HL-60 (cell line): Measurements from ENCODE around the gene KANTR.

Experiments
- DNase-seq, 2 experiments: peaks; one replicate each; pipeline ENCODE4 v3.0.0-alpha.2; 2010 to 2020; ENCODE audit warnings: low read depth in 1 of 2, low spot score in 1 of 2
- H3K27ac ChIP-seq: fragments of 250-450 bp; sonication (Bioruptor Pico); replicated peaks from 2 replicates; pipeline ENCODE4 v1.5.1; 2020; ENCODE audit warnings: mild to moderate bottlenecking, moderate library complexity
- H3K27me3 ChIP-seq: fragments of 250-450 bp; sonication (Bioruptor Pico); 2 replicates; pipeline ENCODE4 v1.5.1; 2021; ENCODE audit warnings: mild to moderate bottlenecking, moderate library complexity; ENCODE audit not compliant: insufficient read depth, poor library complexity, severe bottlenecking
- H3K4me3 ChIP-seq: replicated peaks from 2 replicates; pipeline ENCODE4 v1.5.1; 2011; ENCODE audit warnings: mild to moderate bottlenecking, control low read depth, low read length; ENCODE audit not compliant: insufficient read depth
- GABPA ChIP-seq: IDR thresholded peaks from 2 replicates; pipeline ENCODE4 v1.6.1; 2012; ENCODE audit warnings: low read depth
- POLR2AphosphoS5 ChIP-seq: IDR thresholded peaks from 2 replicates; pipeline ENCODE4 v1.6.1; 2012; ENCODE audit warnings: low read depth
- SPI1 ChIP-seq: IDR thresholded peaks from 2 replicates; pipeline ENCODE4 v1.6.1; 2012; ENCODE audit warnings: low read depth, mild to moderate bottlenecking, borderline replicate concordance
- TF ChIP-seq, protein P1 (sequence below): IDR thresholded peaks from 2 replicates; pipeline ENCODE4 v1.6.1; 2012; ENCODE audit warnings: low read depth; ENCODE audit not compliant: insufficient replicate concordance
- TF ChIP-seq, protein P2 (sequence below): IDR thresholded peaks from one replicate; pipeline ENCODE4 v1.5.1; 2011; ENCODE audit warnings: low read length, control low read depth, inconsistent platforms; ENCODE audit not compliant: insufficient read depth

KANTR gene

DNA sequence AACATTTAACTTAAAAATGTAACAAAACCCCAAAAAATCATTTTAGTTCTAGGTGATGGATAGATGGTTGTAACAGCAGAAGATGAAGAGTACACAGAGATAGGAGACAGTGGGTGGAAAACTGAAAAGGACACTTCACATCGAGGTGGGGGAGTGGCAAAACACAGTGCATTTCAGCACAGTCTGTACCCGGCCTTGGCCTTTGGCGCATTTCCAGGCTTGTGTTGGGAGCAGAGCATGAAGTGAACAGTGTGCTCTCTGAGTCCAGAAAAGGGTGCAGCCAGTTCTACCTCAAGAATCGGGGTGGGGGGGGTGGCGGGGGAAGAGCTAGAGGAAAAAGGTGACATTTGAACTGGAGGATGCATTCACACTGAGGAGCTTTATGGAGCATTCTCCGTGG lies 7.5 kb upstream of the KANTR start:
- no peak for DNase-seq
- H3K27me3 ChIP-seq, result no peaks in the 10 kb centered on the region
- H3K4me3 ChIP-seq, result no peak overlapping the region
- no peak overlapping the region for H3K27ac ChIP-seq
- TF ChIP-seq GABPA (no peak), POLR2AphosphoS5 (no peak), SPI1 (no peak)
- TF ChIP-seq, protein P1, sequence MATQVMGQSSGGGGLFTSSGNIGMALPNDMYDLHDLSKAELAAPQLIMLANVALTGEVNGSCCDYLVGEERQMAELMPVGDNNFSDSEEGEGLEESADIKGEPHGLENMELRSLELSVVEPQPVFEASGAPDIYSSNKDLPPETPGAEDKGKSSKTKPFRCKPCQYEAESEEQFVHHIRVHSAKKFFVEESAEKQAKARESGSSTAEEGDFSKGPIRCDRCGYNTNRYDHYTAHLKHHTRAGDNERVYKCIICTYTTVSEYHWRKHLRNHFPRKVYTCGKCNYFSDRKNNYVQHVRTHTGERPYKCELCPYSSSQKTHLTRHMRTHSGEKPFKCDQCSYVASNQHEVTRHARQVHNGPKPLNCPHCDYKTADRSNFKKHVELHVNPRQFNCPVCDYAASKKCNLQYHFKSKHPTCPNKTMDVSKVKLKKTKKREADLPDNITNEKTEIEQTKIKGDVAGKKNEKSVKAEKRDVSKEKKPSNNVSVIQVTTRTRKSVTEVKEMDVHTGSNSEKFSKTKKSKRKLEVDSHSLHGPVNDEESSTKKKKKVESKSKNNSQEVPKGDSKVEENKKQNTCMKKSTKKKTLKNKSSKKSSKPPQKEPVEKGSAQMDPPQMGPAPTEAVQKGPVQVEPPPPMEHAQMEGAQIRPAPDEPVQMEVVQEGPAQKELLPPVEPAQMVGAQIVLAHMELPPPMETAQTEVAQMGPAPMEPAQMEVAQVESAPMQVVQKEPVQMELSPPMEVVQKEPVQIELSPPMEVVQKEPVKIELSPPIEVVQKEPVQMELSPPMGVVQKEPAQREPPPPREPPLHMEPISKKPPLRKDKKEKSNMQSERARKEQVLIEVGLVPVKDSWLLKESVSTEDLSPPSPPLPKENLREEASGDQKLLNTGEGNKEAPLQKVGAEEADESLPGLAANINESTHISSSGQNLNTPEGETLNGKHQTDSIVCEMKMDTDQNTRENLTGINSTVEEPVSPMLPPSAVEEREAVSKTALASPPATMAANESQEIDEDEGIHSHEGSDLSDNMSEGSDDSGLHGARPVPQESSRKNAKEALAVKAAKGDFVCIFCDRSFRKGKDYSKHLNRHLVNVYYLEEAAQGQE, result no peak
- TF ChIP-seq, protein P2, sequence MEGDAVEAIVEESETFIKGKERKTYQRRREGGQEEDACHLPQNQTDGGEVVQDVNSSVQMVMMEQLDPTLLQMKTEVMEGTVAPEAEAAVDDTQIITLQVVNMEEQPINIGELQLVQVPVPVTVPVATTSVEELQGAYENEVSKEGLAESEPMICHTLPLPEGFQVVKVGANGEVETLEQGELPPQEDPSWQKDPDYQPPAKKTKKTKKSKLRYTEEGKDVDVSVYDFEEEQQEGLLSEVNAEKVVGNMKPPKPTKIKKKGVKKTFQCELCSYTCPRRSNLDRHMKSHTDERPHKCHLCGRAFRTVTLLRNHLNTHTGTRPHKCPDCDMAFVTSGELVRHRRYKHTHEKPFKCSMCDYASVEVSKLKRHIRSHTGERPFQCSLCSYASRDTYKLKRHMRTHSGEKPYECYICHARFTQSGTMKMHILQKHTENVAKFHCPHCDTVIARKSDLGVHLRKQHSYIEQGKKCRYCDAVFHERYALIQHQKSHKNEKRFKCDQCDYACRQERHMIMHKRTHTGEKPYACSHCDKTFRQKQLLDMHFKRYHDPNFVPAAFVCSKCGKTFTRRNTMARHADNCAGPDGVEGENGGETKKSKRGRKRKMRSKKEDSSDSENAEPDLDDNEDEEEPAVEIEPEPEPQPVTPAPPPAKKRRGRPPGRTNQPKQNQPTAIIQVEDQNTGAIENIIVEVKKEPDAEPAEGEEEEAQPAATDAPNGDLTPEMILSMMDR, result no peak

DNA sequence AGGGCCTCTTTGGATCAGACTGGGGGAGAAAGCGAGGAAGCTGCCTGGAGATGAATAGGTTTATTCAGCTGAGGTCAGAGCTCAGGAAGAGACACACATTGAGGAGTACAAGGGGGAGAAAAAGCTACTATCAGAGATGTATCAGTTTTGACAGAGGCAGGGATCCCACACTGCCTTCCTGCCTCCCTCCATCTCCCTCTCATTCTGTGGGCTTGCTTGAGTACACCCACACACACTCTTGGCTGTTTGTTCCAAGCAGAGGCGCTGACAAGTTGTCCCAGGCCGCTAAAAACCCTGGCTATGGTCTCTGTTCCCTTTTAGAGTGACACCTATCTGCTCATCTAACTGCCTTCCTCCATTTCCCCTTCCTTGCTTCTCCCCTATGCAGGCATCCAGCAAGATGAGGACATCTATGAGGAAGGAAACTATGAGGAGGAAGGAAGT lies 6.5 kb upstream of the KANTR start:
- H3K27ac ChIP-seq, result no peak overlapping the region
- H3K4me3 ChIP-seq, result no peak overlapping the region
- TF ChIP-seq, protein P1, result no peak
- no peak for TF ChIP-seq SPI1
- TF ChIP-seq, protein P2, result no peak
- no peak for TF ChIP-seq POLR2AphosphoS5
- TF ChIP-seq GABPA, result no peak
- no peak for DNase-seq
- no peaks in the 10 kb centered on the region for H3K27me3 ChIP-seq

DNA sequence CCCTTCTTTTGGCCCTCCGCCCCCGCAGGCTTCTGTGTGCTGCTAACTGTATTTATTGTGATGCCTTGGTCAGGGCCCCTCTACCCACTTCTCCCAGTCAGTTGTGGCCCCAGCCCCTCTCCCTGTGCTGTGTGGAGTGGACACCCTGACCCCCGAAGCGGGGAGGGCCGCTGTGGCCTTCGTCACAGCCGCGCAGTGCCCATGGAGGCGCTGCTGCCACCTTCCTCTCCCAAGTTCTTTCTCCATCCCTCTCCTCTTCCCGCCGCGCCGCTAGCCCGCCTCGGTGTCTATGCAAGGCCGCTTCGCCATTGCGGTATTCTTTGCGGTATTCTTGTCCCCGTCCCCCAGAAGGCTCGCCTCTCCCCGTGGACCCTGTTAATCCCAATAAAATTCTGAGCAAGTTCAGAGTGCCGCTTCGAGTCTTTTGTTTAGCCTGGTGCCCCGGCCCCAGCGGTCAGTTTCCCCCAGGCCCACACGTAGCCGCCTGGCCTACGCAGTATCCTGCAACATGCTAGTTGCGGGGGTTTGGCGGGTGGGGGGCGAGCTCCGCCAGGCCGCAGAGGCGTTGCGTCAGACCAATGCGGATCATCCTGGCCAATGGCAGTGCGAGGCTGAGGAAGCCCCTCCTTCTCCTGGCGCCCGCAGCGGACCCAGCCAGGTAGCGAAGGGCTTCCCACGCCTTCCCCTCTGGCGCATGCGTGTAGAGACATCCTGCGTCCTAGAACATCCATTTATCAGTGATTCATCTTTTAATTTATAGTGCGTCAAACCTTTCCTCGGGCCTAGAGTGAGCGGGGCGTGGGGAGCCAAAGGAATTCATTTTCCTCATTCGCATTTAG lies 5.6 kb upstream of the KANTR start:
- H3K27me3 ChIP-seq, result no peaks in the 10 kb centered on the region
- H3K4me3 ChIP-seq, result no peak overlapping the region
- DNase-seq, result no peak
- H3K27ac ChIP-seq, result no peak overlapping the region
- TF ChIP-seq, protein P1, result no peak
- no peak for TF ChIP-seq SPI1
- no peak for TF ChIP-seq GABPA
- TF ChIP-seq POLR2AphosphoS5, result no peak
- TF ChIP-seq, protein P2, result no peak
